Urothelium cell line (cell line): ENCODE results near the gene CAPNS2.

ENCODE experiments used
- DNase-seq: peaks from one replicate; pipeline ENCODE4 v3.0.0; 2011; ENCODE audit warnings: low spot score, mixed read lengths
- FAIRE-seq: peaks from 2 replicates; lab custom pipeline; 2011; peaks lifted over from hg19 to GRCh38; lab: Jason Lieb, UNC

The CAPNS2 gene

GRCh38 chr16:55566432-55567175, at the start of gene CAPNS2:
Gene CAPNS2, plus strand, starts transcription at chr16:55566684. Its CDS starts 73 bp downstream, at chr16:55566757.
- FAIRE-seq (no peak), DNase-seq (no peak)

DNA sequence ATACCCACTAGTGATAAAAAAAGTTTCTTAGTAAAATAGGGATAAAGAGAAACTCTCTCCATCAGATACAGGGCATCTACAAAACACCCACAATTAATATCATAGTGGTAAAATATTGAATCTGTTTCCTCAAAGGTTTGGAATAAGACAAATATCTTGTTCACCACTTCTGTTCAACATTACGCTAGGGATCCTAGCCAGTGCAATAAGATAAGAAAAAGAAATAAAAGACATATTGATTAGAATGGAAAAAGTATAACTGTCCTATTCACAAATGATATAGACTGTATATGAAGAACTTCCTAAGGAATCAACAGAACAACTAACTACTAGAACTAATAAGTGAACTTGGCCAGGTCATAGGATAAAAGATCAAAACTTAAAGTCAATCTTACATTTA, 44.7 kb upstream of the CAPNS2 start:
- no peak for FAIRE-seq
- no peak for DNase-seq

DNA sequence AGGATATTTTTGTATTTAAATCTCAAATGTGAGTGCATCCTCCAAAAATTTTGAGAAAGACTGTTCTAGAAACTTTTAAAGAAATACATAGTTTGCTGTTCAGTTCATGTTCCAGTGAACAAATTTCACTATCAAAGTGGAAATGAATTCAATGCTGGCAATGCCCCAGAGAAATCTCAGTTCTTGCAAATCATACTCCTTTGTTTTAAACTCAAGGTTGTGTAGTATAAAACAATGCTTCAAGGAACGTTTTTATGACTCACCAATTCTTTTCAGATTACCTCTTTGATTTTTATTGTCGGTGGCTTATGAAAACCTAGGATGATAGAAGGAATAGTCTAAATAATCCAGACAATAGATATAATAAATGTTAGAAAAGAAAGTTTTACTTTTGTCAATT, 40.0 kb upstream of the CAPNS2 start:
- FAIRE-seq, result no peak

GRCh38 chr16:55527885-55528284, 38.6 kb upstream of the CAPNS2 start:
- no peak for FAIRE-seq
- no peak for DNase-seq

More for the DNA sequence above, 40.0 kb upstream of the CAPNS2 start:
- no peak for DNase-seq

- no peak for FAIRE-seq
These were observed 37.5 kb upstream of the CAPNS2 start for GRCh38 chr16:55529018-55529417.

GRCh38 chr16:55530316-55530856, 36.1 kb upstream of the CAPNS2 start:
- no peak for FAIRE-seq

More at GRCh38 chr16:55529018-55529417, 37.5 kb upstream of the CAPNS2 start:
- DNase-seq, result no peak

GRCh38 chr16:55532227-55532626, 34.3 kb upstream of the CAPNS2 start:
- DNase-seq, result no peak
- FAIRE-seq, result no peak

More at GRCh38 chr16:55530316-55530856, 36.1 kb upstream of the CAPNS2 start:
- DNase-seq, result no peak

- DNase-seq, result no peak
- no peak for FAIRE-seq
These were observed 31.7 kb upstream of the CAPNS2 start for GRCh38 chr16:55534756-55535155.

- FAIRE-seq, result no peak
- no peak for DNase-seq
These were observed 27.4 kb upstream of the CAPNS2 start for GRCh38 chr16:55539049-55539448.

GRCh38 chr16:55539488-55539887, 27.0 kb upstream of the CAPNS2 start:
- DNase-seq (no peak), FAIRE-seq (no peak)

DNA sequence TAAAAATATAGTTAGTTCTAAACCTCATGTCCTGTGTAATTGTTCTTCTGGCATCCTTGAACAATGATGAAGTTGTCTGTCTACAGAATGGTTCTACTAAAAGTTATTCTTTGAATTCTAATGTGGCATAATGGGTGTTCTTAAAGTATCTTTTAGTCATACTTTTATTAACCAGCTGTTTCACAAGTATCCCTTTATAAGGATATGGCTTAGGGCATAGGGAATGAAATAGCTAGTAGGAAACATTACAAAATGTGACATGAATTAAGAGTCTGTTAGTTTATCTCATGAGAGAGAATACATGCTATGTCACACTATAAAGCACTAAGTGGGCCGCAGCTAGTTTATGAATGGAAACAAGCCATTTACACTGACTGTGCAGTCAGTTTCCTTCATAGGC, 26.3 kb upstream of the CAPNS2 start:
- DNase-seq (no peak), FAIRE-seq (no peak)

DNA sequence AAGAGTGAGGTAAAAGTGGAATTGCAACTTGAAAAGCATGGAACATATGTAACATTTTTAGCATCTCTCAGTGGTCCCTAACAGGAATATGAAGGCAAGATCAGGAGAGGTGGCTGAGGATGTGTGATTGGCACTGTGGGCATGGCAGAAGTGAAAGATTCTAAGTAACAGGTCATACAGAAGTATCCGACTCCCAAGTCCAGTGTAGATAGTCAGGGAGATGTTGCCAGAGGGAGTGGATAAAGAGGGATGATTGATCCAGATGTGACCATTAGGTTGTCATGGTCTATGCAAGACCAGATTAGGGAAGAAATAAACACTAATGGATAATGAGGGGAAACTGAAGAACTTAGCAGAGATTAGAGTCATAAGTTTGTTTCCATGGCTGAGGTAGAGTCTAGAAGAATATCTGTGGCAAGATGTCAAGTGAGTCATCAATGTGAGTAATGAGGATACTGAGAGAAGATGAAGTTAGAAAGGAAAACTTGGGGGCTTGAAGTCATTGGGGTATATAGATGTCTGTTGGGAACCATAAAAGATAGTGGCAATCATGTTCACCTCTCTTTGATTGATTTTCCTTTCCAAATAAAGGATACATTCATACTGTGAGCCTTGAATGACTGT, 23.9 kb upstream of the CAPNS2 start:
- FAIRE-seq, result no peak

GRCh38 chr16:55543472-55543871, 23.0 kb upstream of the CAPNS2 start:
- DNase-seq (peak; percentile 18), FAIRE-seq (no peak)

More for the DNA sequence above, 23.9 kb upstream of the CAPNS2 start:
- no peak for DNase-seq

- DNase-seq, result peak; percentile 57
- FAIRE-seq, result no peak
These were observed 13.9 kb upstream of the CAPNS2 start for GRCh38 chr16:55552621-55553020.

DNA sequence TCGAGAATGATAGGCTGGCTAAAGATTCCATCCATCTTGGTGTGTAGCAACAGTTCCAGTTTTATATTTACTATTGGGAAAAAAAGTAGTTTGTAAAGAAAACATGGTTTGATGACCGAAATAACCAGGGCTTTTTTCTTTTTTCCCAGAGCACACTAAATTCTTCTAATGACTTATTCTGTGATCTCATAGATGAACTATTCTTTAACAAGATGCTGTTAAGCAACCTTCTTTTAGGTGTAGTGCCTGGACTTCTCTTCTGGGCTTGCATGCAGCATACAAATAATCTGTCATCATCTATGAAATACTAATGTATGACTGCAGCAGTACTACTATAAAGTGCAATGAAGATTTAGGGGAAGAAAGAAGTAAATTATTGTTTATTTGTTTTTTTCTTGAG, 11.0 kb upstream of the CAPNS2 start:
- FAIRE-seq (no peak), DNase-seq (no peak)

- DNase-seq (no peak), FAIRE-seq (no peak)
These were observed 9.3 kb upstream of the CAPNS2 start for GRCh38 chr16:55557186-55557585.

GRCh38 chr16:55559233-55559632, 7.3 kb upstream of the CAPNS2 start:
- DNase-seq, result no peak
- no peak for FAIRE-seq

- no peak for FAIRE-seq
- DNase-seq, result no peak
These were observed 6.5 kb upstream of the CAPNS2 start for GRCh38 chr16:55559933-55560516.

- FAIRE-seq, result no peak
These were observed 5.1 kb upstream of the CAPNS2 start for GRCh38 chr16:55561319-55561848.

DNA sequence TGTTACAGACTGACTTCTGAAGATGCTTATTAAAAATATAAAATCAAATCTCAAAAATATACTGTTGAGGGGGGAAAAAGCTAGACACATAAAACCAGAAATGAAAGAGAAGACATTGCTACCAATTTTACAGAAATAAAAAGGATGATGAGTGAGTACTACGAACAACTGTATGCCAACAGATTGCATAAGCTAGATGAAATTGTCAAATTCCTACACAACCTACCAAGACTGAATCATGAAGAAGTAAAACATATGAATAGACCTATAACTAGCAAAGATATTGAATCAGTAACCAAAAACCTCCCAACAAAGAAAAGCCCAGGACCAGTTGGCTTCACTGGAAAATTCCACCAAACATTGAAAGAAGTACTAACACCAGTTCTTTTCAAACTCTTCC, 3.5 kb upstream of the CAPNS2 start:
- no peak for FAIRE-seq

More at GRCh38 chr16:55561319-55561848, 5.1 kb upstream of the CAPNS2 start:
- no peak for DNase-seq

DNA sequence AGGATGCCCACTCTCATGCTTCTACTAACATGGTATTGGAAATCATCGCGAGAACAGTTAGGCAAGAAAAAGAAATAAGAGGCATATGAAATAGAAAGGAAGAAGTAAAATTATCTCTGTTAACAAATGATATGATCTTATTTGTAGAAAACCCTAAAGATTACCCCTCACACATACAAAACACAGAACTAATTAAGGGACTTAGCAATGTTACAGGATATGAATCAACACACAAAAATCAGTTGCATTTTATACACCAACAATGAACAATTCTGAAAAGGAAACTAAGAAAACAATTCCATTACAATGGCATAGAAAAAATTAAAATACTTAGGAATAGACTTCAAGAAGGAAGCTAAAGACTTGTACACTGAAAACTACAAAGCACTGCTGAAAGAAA, 2.7 kb upstream of the CAPNS2 start:
- no peak for FAIRE-seq
- no peak for DNase-seq

More for the DNA sequence above, 3.5 kb upstream of the CAPNS2 start:
- DNase-seq, result no peak
